GM12891 (cell line): ENCODE measurements around the gene S100A2.

Source experiments
- POLR2A ChIP-seq: IDR thresholded peaks from 2 replicates; pipeline ENCODE4 v1.6.1; 2011; ENCODE audit warnings: low read depth, low read length, control low read depth
- POLR2AphosphoS5 ChIP-seq: IDR thresholded peaks from 2 replicates; pipeline ENCODE4 v1.6.1; 2011; ENCODE audit warnings: low read depth, low read length, control low read depth
- SPI1 ChIP-seq: IDR thresholded peaks from 2 replicates; pipeline ENCODE4 v1.6.1; 2011; ENCODE audit warnings: low read depth, low read length, control low read depth

- TF ChIP-seq POLR2A: no peak
- no peak for TF ChIP-seq SPI1
- no peak for TF ChIP-seq POLR2AphosphoS5
These were observed 18.3 kb upstream of the S100A2 start for GRCh38 chr1:153583976-153584375.
